Fibroblast of villous mesenchyme (primary cell): ENCODE measurements around the gene GALNTL6. TPM values are rescaled to one million over a fixed set of nuclear protein-coding genes. Genes with fewer than 3 reads are reported as not detected.
"Not testable (repeated sequence)": the region's sequence is repeated elsewhere in the genome, so short reads cannot be mapped to it uniquely, and the experiment has no call there.

Experiments used
- DNase-seq: peaks from one replicate; pipeline ENCODE4 v3.0.0-alpha.2; 2010; ENCODE audit warnings: low read depth
- H3K4me3 ChIP-seq: 2 replicates; pipeline ENCODE4 v1.5.1; 2011; ENCODE audit warnings: low read depth, mild to moderate bottlenecking, low read length
- CTCF ChIP-seq: IDR thresholded peaks from 2 replicates; pipeline ENCODE4 v1.5.1; 2012; ENCODE audit warnings: low read depth, mild to moderate bottlenecking, low read length; ENCODE audit not compliant: insufficient read depth
- total RNA-seq: library from RNA; depleted of rRNA; stranded (reverse); fragments of >200 nt; gene quantifications from 2 replicates; pipeline ENCODE4 v1.2.3, GENCODE V29; 2012

The GALNTL6 gene
- total RNA-seq, 1 donor, result not detected

- TF ChIP-seq CTCF, result no peak
- DNase-seq, result no peak
- no peak overlapping the region for H3K4me3 ChIP-seq
These were observed 978.6 kb downstream of the GALNTL6 start for GRCh38 chr4:172791841-172792240.

GRCh38 chr4:172793565-172794306 lies 980.5 kb downstream of the GALNTL6 start:
- H3K4me3 ChIP-seq, result no peak overlapping the region
- no peak for TF ChIP-seq CTCF
- no peak for DNase-seq

GRCh38 chr4:172794307-172794703 lies 981.1 kb downstream of the GALNTL6 start:
- DNase-seq, result no peak
- no peak for TF ChIP-seq CTCF

GRCh38 chr4:172797281-172797680 lies 984.1 kb downstream of the GALNTL6 start:
- H3K4me3 ChIP-seq, DNase-seq: not testable (repeated sequence)

More at GRCh38 chr4:172794307-172794703, 981.1 kb downstream of the GALNTL6 start:
- H3K4me3 ChIP-seq, result no peak overlapping the region

GRCh38 chr4:172802032-172802431 lies 988.8 kb downstream of the GALNTL6 start:
- no peak for DNase-seq
- H3K4me3 ChIP-seq, result no peak overlapping the region
- no peak for TF ChIP-seq CTCF

GRCh38 chr4:172806841-172807240 lies 993.6 kb downstream of the GALNTL6 start:
- H3K4me3 ChIP-seq, result no peak overlapping the region
- no peak for TF ChIP-seq CTCF
- no peak for DNase-seq

- TF ChIP-seq CTCF, result no peak
- H3K4me3 ChIP-seq, result no peak overlapping the region
- no peak for DNase-seq
These were observed 995.0 kb downstream of the GALNTL6 start for GRCh38 chr4:172808196-172808595.
